Upper lobe of left lung (tissue), 6 donors: ENCODE measurements around the gene TMX2. TPM values are rescaled to one million over a fixed set of nuclear protein-coding genes. Genes with fewer than 3 reads are reported as not detected.

Experiments
- ATAC-seq, 2 donors: fragments of 200-7000 bp; cut with Tn5 transposase; one replicate each; pipeline ENCODE4 v1.9.1; 2022; ENCODE audit warnings: mild to moderate bottlenecking in 2 of 2, moderate library complexity in 2 of 2; ENCODE audit not compliant: low FRiP score in 2 of 2
- DNase-seq, 2 donors: peaks; one replicate each; pipeline ENCODE4 v3.0.0-alpha.2; 2019 to 2020
- H3K27ac ChIP-seq, 4 donors: fragments of 200-600 bp; sonication (generic); one replicate each; pipeline ENCODE4 v1.5.1; 2016 to 2019
- H3K27me3 ChIP-seq, 4 donors: fragments of 200-600 bp; sonication (generic); one replicate each; pipeline ENCODE4 v1.5.1; 2017 to 2019
- H3K36me3 ChIP-seq, 4 donors: fragments of 200-600 bp; sonication (generic); one replicate each; pipeline ENCODE4 v1.5.1; 2016 to 2019
- H3K4me1 ChIP-seq, 4 donors: fragments of 200-600 bp; sonication (generic); one replicate each; pipeline ENCODE4 v1.5.1; 2018 to 2019
- H3K4me3 ChIP-seq, 4 donors: fragments of 200-600 bp; sonication (generic); one replicate each; pipeline ENCODE4 v1.5.1; 2017 to 2019; ENCODE audit warnings: mild to moderate bottlenecking in 2 of 4, moderate library complexity in 1 of 4
- H3K9me3 ChIP-seq, 4 donors: fragments of 200-600 bp; sonication (generic); one replicate each; pipeline ENCODE4 v1.5.1; 2018 to 2019
- EP300 ChIP-seq, 4 donors: sonication (generic); formaldehyde crosslinking; IDR thresholded peaks; one replicate each; pipeline ENCODE4 v1.5.1; 2017; ENCODE audit warnings: antibody characterized with exemption in 4 of 4, control low read depth in 2 of 4
- POLR2A ChIP-seq, 4 donors: fragments of 450-650 bp; IDR thresholded peaks; one replicate each; pipeline ENCODE4 v1.5.1; 2016 to 2017; ENCODE audit warnings: antibody characterized with exemption in 4 of 4, mild to moderate bottlenecking in 2 of 4
- POLR2AphosphoS5 ChIP-seq, 2 donors: sonication (generic); formaldehyde crosslinking; IDR thresholded peaks; one replicate each; pipeline ENCODE4 v1.5.1; 2017; ENCODE audit warnings: antibody characterized with exemption in 2 of 2
- WGBS, 2 donors: methylation state at CpG; one replicate each; pipeline ENCODE4 v1.1.5; 2017 to 2018; 5-methylcytosine and 5-hydroxymethylcytosine counted together
- total RNA-seq, 6 donors: library from RNA; depleted of rRNA in 4 of 6; stranded (reverse); fragments of >200 nt in 4 of 6; gene quantifications; one replicate each; pipeline versions ENCODE4 v1.1.0 to v1.2.1, GENCODE V29; 2016 to 2021
- TF ChIP-seq, protein P1 (sequence below), 6 experiments: fragments of 450-650 bp in 4 of 6; fragments of 200-600 bp in 2 of 6; sonication (generic) in 2 of 6; IDR thresholded peaks; one replicate each; pipeline ENCODE4 v1.5.1; 2016 to 2019; ENCODE audit warnings: antibody characterized with exemption in 6 of 6
- donor health status: DM: no; HTN: no; CAD: no; lungs with moderate emphysema.
- donor health status: DM: no; HTN: yes; CAD: no; lungs with severe emphysema.

TMX2 gene
- 10 to 100 TPM; 16.2 to 67.3 (median 53.1) TPM for total RNA-seq

- Histone ChIP-seq H3K4me3 (peak within 1 kb of the TSS; percentile 80 to 99 (median 92)), H3K9me3 (no peaks in the 10 kb centered on the region), H3K27me3 (no peaks in the 10 kb centered on the region), H3K36me3 (peaks cover 0 to 3% (median 0%) of the 10 kb centered on the region in 4 donors), H3K27ac (peak within 1 kb of the TSS; percentile 85 to 91 (median 87)), H3K4me1 (peaks cover 29 to 49% (median 31%) of the 10 kb centered on the region in 4 donors)
- DNase-seq (peak; percentile 94 to 96), ATAC-seq (peak; percentile 97 to 99)
- peak in 2 of 4 donors; percentile 38 to 64 for TF ChIP-seq POLR2A (IDR thresholded peaks at IDR 0.05)
- TF ChIP-seq EP300 (IDR thresholded peaks at IDR 0.05) = no peak
- TF ChIP-seq POLR2AphosphoS5 (IDR thresholded peaks at IDR 0.05) = peak; percentile 64 to 78
- WGBS, 2 donors = 1 to 2% methylated on average over 16 to 53 of the region's 53 CpGs
Measured at GRCh38 chr11:57712256-57713150, at the start of gene TMX2. Gene TMX2 (plus strand): TSS chr11:57712593. CDS start chr11:57712619, 26 bp downstream.

DNA sequence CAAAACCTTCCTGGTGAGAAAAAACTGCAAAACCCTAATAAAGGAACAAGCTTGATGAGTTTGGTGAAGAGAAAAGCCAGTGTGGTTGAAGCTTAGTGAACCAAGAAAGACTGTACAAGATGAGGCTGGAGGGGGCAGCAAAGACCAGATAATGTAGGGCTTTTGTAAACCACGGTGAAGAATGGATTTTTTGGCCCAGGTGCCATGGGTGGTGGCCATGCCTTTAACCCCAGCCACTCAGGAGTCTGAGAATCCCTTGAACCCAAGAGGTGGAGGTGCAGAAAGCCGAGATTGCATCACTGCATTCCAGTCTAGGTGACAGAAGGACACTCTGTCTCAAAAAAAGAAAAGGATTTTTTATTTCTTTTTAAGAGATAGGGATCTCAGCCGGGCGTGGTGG is 49.5 kb upstream of the TMX2 start:
- peaks cover 9 to 37% (median 17%) of the 10 kb centered on the region in 4 donors for H3K4me1 ChIP-seq
- ATAC-seq = no peak
- no peaks in the 10 kb centered on the region for H3K9me3 ChIP-seq
- H3K36me3 ChIP-seq = peaks cover 23 to 38% (median 30%) of the 10 kb centered on the region in 4 donors
- no peaks in the 10 kb centered on the region for H3K27me3 ChIP-seq
- no peak overlapping the region for H3K27ac ChIP-seq
- no peak for DNase-seq
- WGBS, 2 donors = 66 to 68% methylated on average over 4 of the region's 4 CpGs
- TF ChIP-seq POLR2AphosphoS5 (IDR thresholded peaks at IDR 0.05) (no peak), POLR2A (IDR thresholded peaks at IDR 0.05) (no peak), EP300 (IDR thresholded peaks at IDR 0.05) (no peak)
- TF ChIP-seq, protein P1, sequence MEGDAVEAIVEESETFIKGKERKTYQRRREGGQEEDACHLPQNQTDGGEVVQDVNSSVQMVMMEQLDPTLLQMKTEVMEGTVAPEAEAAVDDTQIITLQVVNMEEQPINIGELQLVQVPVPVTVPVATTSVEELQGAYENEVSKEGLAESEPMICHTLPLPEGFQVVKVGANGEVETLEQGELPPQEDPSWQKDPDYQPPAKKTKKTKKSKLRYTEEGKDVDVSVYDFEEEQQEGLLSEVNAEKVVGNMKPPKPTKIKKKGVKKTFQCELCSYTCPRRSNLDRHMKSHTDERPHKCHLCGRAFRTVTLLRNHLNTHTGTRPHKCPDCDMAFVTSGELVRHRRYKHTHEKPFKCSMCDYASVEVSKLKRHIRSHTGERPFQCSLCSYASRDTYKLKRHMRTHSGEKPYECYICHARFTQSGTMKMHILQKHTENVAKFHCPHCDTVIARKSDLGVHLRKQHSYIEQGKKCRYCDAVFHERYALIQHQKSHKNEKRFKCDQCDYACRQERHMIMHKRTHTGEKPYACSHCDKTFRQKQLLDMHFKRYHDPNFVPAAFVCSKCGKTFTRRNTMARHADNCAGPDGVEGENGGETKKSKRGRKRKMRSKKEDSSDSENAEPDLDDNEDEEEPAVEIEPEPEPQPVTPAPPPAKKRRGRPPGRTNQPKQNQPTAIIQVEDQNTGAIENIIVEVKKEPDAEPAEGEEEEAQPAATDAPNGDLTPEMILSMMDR (IDR thresholded peaks at IDR 0.05) = no peak
- H3K4me3 ChIP-seq = no peak overlapping the region

DNA sequence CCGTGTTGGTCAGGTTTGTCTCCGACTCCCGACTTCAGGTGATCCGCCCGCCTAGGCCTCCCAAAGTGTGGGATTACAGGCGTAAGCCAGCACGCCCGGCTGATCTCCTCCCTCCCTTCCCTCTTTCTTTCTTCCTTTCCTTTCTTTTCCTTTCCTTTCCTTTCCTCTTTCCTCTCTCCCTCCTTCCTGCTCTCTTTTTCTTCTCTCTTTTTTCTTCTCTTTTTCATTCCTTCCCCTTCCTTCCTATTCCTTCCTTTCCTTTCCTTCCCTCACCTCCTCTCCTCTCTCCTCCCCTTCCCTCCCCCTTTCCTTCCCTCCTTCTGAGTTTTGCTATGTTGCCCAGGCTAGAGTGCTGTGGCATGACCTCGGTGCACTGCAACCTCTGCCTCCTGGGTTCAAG is 48.4 kb upstream of the TMX2 start:
- WGBS, 2 donors = 80 to 94% methylated on average over 9 of the region's 9 CpGs
- no peak overlapping the region for H3K27ac ChIP-seq
- no peaks in the 10 kb centered on the region for H3K27me3 ChIP-seq
- H3K4me1 ChIP-seq = peaks cover 4 to 27% (median 9%) of the 10 kb centered on the region in 4 donors
- DNase-seq = no peak
- H3K9me3 ChIP-seq = no peaks in the 10 kb centered on the region
- TF ChIP-seq POLR2A (IDR thresholded peaks at IDR 0.05) (no peak), POLR2AphosphoS5 (IDR thresholded peaks at IDR 0.05) (no peak), EP300 (IDR thresholded peaks at IDR 0.05) (no peak)
- TF ChIP-seq, protein P1 (IDR thresholded peaks at IDR 0.05) = no peak
- no peak for ATAC-seq
- no peak overlapping the region for H3K4me3 ChIP-seq
- H3K36me3 ChIP-seq = peaks cover 23 to 38% (median 30%) of the 10 kb centered on the region in 4 donors

GRCh38 chr11:57667117-57667735 is 45.2 kb upstream of the TMX2 start:
- Histone ChIP-seq H3K4me3 (peak overlapping the region; percentile 71 to 94 (median 74)), H3K27me3 (no peaks in the 10 kb centered on the region), H3K4me1 (peaks cover 18 to 31% (median 26%) of the 10 kb centered on the region in 4 donors), H3K36me3 (peaks cover 0 to 9% (median 8%) of the 10 kb centered on the region in 4 donors), H3K27ac (peak overlapping the region; percentile 96 to 99 (median 98)), H3K9me3 (no peaks in the 10 kb centered on the region)
- TF ChIP-seq POLR2AphosphoS5 (IDR thresholded peaks at IDR 0.05) (peak in 1 of 2 donors; percentile 11), POLR2A (IDR thresholded peaks at IDR 0.05) (no peak)
- ATAC-seq (peak; percentile 95 to 97), DNase-seq (peak; percentile 88 to 99)
- 0 to 1% methylated on average over 25 to 29 of the region's 29 CpGs for WGBS, 2 donors

- ATAC-seq (peak; percentile 96 to 99), DNase-seq (peak; percentile 98 to 100)
- Histone ChIP-seq H3K9me3 (no peaks in the 10 kb centered on the region), H3K36me3 (peaks cover 0 to 11% (median 9%) of the 10 kb centered on the region in 4 donors), H3K27me3 (no peaks in the 10 kb centered on the region), H3K4me1 (peaks cover 18 to 31% (median 26%) of the 10 kb centered on the region in 4 donors), H3K4me3 (peak within 1 kb of the TSS; percentile 71 to 94 (median 74)), H3K27ac (peak within 1 kb of the TSS; percentile 96 to 99 (median 98))
- TF ChIP-seq EP300 (IDR thresholded peaks at IDR 0.05) = no peak
- peak; percentile 76 to 80 for TF ChIP-seq POLR2AphosphoS5 (IDR thresholded peaks at IDR 0.05)
- TF ChIP-seq, protein P1 (IDR thresholded peaks at IDR 0.05) = peak; percentile 47 to 87 (median 80)
- peak in 3 of 4 donors; percentile 59 to 91 (median 90) for TF ChIP-seq POLR2A (IDR thresholded peaks at IDR 0.05)
- WGBS, 2 donors = 0 to 1% methylated on average over 28 to 94 of the region's 96 CpGs
Measured at GRCh38 chr11:57667736-57668433, 44.5 kb upstream of the TMX2 start, which contains the start of gene ZDHHC5. Gene ZDHHC5 (plus strand): TSS chr11:57668114. CDS start chr11:57673091, 4,977 bp downstream.
